HG03097 (cell line): ENCODE measurements around the gene RMRP.
A peak's percentile ranks its signal among the peaks of the same experiment; 100 is the strongest.

Experiments
- ATAC-seq: cut with Tn5 transposase; IDR thresholded peaks from one replicate; pipeline ENCODE4 v1.9.1; 2021; ENCODE audit not compliant: unreplicated experiment, low FRiP score

RMRP gene

DNA sequence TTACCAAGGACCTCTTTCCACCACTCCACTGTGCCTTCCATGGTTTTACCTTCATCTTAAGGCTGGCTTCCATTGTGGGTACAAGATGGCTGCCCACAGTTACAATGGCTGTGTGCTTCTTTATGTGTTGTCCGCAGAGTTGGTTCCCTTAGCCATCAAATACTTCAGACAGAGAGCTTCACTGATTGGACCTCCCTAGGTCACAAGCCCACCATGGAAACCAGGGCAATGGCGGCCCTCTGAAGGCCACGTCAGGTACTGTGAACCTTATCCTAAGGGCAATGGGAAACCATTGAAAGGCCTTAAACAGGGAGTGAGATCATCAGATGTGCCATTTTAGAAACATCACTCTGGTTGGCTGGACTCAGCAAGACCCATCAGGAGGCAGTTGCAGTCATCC, 10.1 kb upstream of the RMRP start:
- no peak for ATAC-seq

DNA sequence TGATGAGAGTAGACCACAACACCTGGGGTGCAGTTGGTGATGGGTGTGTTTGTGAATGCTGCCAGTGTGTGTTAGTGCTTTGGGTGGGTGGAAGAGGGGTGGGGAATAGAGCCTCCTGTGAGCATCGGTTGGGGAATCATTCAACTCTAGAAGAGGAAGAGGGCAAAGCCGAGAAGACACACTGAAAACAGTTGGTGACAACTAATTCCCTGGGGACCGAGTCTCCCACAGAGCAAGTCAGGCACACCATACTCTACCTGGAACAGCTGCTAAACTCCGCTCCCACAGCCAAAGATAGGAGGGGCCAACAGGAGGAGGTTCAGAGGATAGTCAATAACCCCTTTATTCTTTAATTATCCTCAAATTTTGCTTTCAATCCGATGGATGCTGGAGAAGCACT, 8.7 kb upstream of the RMRP start:
- no peak for ATAC-seq

DNA sequence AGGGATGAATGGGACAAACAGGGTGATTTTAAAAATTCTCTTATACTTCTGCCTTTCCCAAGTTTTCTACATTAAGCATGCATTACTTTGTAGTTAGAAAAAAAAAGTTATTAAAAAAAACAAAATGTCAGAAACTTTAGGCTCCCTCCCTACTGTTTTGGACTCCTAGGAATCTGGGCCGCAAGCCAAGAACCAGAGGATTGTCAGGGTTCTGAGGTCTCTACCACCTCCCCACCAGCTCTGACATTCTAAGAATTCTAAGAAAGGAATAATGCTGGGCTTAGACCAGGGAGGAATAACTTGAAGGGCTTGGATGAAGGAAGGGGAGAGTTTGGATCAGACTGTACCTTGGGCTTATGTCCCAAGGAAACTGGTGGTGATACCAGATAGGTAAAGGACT, 8.2 kb upstream of the RMRP start:
- ATAC-seq: no peak

DNA sequence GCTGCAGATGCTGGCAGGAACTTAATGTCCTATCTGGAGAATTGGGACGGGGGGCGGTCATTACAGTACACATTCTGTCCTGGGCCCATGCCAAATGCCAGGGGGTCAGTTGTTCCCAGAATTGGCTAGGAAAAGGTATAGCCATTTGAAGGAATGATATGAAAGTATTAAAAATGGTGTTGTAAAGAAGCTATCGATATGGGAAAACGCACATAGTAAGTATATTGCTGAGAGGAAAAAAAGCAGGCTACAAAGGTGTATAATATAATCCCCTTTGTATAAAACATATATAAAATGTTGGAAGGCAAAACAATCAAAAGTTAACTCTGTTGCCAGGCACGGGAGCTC, 7.6 kb upstream of the RMRP start:
- ATAC-seq: no peak

DNA sequence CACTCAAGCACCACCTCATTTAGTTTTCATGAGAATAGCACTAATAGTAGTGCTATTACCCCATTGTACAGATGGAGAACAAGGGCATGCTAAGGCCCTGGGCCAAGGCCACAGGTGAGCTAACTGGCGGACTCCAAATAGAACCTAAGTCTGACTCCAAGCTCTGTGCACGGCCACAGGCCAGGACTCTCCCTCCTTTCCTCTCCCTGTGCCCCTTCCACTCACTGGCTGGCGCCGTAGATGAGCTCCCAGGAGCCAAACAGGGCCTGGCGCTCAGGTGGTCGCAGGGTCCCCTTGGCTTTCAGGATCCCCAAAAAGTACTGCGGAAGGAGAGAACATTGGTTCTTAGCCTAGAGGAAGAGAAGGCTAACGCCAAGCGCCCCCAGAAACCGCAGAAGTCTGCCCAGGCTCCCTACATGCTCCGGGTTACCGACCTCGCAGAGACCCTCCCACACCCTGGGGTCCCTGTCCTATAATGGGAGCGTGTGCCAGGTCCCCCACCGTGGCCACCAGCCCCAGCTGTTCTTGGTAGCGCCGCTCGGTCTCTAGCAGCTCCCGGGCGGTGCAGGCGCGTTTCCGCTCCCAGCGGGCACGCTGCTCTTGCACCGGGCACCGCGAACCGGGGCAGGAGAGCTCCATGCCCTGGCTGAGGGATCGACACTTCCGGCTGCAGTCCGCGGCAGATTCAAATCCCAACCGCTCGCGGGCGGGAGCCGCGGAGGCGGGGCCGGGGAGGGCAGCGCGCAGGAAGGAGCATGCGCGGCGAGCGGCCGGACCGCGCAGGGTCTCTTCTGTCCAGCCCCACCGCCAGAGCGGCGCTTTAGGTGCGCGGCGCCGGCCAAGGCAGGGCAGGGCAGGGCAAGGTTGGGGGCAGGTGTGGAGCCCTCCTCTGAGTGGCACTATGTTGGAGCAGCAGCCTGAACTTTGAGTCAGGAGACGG, 7.0 kb upstream of the RMRP start, which contains the start of gene ARHGEF39:
ARHGEF39 (minus strand) TSS at position 665 of the 940 bp plus-strand sequence; CDS start at position 639, 26 bp downstream.
- ATAC-seq: peak; percentile 64

DNA sequence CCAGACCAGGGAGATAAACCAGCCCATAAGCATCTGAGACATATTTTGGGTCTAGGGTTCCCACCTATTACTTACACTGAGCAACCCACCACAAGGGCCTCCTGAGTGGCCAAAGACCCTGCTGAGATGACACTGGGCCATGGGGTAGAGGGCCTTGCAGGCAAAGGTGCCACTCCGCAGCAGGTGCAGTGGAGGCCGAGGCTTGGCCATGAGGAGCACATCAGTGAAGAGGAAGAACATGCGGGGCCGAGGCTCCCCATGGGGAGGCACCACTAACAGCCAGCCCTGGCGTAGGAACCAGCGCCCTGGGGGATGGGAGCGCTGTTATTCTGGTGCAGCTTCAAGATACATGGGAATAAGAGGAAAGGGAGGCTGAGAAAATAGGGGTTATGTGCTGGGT, 4.6 kb upstream of the RMRP start:
- ATAC-seq: no peak

DNA sequence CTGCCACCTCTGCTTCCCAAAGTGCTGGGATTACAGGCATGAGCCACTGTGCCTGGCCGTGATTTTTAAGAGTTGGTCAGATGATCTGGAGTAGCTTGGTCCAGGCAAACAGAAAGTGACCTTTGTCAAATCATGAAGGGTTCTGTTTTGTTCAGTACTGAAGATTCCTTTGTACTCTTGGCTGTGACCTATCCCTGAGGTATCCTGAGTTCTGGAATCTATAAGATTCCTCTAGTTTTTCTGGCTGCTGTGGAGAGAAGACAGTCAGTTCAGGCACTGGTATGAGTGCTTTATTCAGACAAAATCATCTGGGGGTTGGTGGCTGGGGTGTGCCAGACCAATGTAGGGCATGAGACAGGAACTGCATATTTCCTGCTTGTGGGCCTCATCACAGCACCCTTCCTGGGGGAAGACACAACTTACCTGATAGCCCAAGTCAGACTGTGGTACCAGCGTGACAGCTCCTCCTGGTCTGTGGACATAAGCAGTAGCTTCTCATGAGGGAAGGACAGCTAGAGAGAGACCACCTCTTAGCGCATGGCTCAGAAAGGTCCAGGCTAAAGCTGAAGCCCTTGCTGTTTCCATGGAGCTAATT, 4.0 kb upstream of the RMRP start:
- no peak for ATAC-seq

DNA sequence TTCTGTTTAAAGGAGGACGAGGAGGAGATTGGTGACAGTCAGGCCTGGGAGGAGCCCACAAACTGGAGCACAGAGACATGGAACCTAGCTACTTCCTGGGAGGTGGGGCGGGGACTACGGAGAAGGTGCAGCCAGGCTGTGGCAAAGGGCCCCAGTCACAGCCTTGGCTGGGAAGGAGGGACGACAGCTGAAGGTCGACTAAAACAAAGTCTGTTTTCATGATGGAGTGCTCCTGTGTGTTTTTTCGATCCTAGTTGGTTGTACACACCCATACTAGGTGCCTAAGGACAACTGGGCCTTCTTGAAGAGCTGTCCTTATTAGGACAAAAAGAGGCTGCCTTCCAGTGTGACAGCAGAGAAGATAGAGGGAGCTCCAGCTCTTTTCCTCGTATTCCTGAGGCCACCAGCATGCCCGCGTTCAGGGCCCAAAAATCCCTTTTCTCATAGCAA, 3.2 kb upstream of the RMRP start:
- ATAC-seq: no peak

DNA sequence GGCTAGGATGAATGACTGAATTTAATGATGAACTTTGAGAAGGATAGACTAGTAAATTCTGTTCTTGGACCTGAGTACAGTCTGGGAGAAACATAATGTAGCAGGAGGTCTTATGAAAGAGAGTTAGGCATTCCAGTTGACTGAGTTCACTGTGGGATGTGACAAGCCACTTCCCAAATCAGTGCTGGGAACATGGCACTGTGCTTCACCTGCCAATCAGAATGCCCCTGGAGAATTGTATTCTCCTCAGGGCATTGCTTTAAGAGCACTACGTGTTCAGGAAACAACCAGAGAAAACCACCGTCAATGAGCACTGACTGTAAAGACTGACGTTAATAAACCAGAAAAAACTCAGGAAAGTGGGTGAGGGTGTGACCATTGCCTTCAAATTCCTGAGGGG, 1.5 kb upstream of the RMRP start:
- ATAC-seq: no peak

DNA sequence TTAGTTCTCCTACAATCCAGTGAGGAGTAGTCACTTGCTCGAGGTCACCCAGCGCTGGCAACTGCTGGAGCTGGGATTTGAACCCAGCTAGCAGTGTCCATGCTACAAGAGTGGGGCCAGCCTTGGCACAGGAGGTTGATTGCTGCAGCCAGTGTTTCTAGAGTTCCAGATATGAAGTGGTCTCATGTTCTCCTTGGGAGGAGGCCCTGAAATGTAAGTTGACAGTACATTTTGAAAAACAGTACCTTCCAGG, 1.1 kb upstream of the RMRP start:
- peak; percentile 3 for ATAC-seq

DNA sequence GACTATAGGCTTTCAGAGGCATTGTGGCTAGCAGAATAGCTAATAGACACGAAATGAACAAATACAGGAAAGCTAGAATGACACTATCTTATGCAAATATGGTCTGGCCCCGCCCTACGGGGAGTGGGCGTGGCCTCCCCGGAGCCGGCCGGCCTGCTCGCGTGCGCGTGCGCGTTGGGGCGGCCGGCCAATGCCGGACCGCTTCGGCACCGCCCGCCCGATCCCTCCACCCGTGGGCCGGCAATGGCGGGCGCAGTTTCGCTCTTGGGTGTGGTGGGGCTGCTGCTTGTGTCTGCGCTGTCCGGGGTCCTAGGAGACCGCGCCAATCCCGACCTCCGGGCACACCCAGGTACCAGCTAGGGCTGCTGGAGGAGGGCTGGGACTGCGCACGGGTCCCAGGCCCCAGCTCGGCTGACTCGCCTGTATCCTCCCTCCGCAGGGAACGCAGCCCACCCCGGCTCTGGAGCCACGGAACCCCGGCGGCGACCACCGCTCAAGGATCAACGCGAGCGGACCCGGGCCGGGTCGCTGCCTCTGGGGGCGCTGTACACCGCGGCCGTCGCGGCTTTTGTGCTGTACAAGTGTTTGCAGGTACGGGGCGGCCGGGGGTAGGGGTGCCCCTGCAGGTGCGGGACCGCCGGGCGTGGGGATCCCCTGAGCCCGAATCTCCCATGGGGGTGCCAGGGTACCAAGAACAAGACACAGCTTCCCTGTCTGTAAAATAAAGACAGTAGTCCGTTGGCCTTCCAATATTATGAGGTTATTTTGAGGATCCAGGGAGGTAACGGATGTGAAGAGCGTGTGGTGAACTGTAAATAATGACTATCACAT, 533 bp upstream of the RMRP start, which contains the start of gene CCDC107:
CCDC107 (plus strand) TSS at position 156 of the 831 bp plus-strand sequence; CDS start at position 244, 88 bp downstream.
- ATAC-seq: peak; percentile 65

DNA sequence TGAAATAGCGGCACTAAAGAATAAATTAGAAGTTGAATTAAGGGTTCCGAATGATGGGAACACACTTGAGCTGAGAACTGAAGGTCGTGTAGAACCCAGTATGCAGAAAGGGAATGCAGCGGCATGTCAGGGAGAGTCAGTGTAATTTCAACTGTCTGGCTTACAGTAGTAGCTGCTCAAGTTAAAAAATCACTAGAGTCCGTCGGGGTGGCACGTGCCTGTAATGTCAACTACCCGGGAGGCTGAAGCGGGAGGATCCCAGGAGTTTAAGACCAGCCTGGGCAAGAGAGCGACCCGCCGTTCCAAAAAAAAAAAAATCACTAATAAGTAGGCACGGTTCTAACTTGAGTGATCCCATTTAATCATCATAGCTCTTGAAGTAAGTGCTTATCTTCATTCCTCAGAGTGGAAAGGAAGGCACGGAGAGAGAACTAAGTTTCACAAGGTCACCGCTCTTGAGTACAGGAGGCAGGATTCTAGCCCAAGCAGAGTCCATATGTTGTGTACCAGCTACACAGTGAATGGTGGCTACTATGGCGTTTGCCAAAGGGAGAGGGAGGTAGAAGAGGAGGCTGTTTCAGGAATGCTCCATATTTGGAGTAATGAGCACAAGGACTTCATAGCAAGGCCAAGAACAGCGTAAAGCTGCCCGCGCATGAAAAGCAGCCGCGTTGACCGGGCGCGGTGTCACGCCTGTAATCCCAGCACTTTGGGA, 831 bp downstream of the RMRP start:
- ATAC-seq: no peak

DNA sequence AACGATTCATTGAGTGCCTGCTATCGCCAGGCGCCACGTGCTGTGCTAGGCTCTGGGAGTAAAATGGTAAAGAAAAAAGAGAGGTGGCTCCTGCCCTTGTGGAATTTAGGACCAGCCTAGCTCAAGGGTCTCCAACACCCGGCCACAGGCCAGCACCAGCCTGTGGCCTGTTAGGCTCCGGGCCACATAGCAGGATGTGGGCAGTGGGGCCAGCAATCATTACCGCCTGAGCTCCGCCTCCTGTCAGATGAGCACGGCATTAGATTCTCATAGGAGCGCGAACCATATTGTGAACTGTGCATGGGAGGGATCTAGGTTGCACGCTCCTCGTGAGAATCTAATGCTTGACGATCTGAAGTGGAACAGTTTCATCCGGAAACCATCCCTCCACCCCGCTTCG, 1.5 kb downstream of the RMRP start:
- no peak for ATAC-seq

DNA sequence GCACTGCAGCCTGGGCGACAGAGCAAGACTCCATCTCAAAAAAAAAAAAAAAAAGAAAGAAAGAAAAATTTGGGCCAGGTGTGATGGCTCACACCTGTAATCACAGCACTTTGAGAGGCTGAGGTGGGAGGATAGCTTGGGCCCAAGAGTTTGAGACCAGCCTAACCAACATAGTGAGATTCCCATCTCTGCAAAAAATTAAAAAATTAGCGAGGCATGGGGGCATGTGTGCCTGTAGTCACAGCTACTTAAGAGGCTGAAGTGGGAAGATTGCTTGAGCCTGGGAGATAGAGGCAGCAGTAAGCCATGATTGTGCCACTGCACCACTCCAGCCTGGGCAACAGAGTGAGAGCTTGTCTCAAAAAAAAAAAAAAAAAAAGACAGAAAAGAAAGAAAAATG, 4.2 kb downstream of the RMRP start:
- ATAC-seq: no peak

DNA sequence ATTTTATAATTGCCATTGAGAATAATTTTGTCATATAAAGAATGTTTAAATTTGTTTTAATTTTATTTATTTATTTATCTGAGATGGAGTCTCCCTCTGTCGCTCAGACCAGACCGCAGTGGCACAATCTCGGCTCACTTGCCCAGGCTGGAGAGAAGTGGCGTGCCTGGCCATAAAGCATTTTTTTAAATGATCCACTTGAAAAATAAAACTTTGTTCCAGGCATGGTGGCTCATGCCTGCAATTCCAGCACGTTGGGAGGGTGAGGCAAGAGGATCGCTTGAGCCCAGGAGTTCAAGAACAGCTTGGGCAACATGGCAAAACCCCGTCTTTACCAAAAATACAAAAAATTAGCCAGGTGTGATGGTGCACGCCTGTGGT, 5.0 kb downstream of the RMRP start:
- ATAC-seq: no peak

DNA sequence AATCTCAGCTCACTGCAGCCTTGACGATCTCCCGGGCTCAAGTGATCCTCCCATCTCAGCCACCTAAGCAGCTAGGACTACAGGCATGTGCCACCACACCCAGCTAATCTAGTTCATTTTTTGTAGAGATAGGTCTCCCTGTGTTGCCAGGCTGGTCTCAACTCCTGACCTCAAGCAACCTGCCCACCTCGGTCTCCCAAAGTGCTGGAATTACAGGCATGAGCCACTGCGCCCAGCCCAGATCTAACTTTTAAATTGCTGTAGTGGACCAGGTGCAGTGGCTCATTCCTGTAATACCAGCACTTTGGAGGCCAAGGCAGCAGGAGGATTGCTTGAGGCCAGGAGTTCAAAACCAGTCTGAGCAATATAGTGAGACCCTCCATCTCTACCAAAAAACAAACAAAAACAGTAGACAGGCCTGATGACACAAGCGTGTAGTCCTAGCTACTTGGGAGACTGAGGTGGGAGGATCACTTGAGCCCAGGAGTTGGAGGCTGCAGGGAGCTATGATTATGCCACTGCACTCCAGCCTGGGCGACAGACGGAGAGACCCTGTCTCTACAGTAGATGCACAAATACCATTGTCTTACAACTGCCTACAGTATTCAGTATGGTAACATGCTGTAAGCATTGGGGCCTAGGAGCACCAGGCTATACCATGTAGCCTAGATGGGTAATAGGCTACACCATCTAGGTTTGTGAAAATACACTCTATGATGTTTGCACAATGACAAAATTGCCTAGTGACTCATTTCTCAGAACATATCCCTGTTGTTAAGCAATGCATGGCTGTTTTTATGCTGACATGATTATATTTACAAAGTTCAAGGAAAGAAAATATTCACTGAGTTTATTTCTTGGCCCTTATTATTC, 5.6 kb downstream of the RMRP start:
- no peak for ATAC-seq

DNA sequence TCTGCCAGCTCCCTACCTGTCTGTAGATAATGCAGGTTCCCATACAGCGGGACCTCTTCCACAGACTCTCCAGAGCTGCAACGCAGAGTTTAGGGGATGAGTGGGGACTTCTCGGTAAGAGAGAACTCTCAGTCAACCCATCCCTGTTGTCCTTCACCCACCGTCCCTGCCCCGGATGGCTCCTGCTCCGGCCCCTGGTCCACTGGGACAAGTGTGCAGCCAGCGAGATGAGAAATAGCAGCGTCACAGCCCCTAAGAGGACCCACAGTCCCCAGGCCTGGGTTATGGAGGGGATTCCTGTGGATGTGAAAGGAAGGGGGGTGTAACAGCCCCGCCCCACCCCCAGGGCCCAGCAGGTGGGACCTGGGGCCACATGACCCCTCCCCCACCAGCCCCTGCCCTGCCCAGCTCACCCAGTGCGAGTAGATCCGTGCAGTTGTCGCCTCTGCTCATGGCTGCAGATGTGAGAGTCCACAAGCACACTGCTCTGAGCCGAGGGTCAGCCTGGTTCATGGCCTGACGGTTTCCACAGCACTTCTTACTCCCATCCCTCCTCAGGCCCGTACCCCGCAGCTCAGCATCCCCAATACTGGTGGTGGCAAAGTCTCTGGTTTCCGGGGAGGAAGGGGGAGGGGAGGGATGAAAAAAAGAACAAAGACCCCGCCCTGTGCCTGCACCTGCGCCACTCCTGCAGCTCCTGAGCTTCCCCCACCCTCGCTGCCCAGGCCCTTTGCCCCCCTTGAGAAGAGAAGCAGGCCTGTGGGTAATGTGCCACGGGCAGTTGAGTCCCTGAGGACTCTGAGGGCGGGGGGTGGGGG, 7.3 kb downstream of the RMRP start, which contains the start of gene SIT1:
SIT1 (minus strand) TSS at position 591 of the 818 bp plus-strand sequence; CDS start at position 513, 78 bp downstream.
- ATAC-seq: no peak

DNA sequence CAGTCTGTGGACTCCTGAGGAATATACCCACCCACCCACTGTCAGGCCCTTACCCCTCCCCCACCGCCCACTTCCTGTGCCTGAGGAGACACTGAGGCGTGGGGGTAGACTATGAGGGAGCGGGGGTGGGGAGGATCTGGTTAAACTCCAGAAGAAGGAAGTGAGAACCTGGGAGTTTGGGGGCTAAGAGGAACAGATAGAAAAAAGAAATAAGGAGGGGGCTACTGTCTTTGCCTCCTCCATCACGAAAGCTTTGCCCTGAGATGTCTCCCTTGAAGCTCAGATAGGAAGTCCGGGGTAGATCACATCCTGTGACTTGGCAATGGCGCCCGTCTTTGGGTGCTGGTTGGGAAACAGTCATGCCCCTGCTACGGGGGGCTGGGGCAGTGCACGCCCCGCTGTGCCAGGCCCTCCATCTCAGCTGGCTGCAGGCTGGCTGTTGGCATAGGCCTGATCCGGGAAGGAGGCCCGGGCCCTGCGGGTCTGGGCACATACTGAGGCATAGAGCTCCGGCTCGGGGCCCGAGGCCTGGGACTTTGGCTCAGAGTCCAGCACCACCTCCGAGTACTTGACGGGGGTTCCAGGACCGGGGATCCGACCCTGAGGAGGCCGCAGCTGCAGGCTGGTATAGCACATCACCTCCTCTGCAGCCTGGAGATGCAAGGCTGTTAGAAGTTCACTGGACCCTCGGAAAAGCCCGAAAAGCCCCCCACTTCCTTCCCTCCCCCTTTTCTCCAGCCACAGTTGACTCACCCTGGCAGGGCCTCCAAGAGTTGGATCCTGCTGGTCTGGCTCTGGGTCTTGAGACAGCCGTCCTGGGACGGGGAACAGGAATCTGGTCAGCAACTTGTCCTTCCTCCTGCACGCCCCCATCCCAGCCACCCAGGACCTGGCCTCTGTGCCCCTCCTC, 8.1 kb downstream of the RMRP start:
- no peak for ATAC-seq
